Middle frontal gyrus (tissue), 1 donor: ENCODE measurements around the gene LCP1.
A peak's percentile ranks its signal among the peaks of the same experiment; 100 is the strongest.

Experiments
- DNase-seq: peaks from one replicate; pipeline ENCODE4 v3.0.0-alpha.2; 2015; ENCODE audit warnings: low spot score; ENCODE audit errors: extremely low spot score

The LCP1 gene

GRCh38 chr13:46129955-46130618 is 51.9 kb downstream of the LCP1 start:
- DNase-seq = no peak

- DNase-seq = no peak
Observed at GRCh38 chr13:46129124-46129523, 52.9 kb downstream of the LCP1 start.

- DNase-seq = no peak
Observed at GRCh38 chr13:46127358-46128023, 54.5 kb downstream of the LCP1 start.

- peak; percentile 80 for DNase-seq
Observed at GRCh38 chr13:46126552-46127357, 55.2 kb downstream of the LCP1 start.

- DNase-seq = no peak
Observed at GRCh38 chr13:46126056-46126455, 55.9 kb downstream of the LCP1 start.

GRCh38 chr13:46124967-46125933 is 56.7 kb downstream of the LCP1 start:
- DNase-seq = no peak

GRCh38 chr13:46124531-46124966 is 57.4 kb downstream of the LCP1 start:
- no peak for DNase-seq

- DNase-seq = no peak
Observed at GRCh38 chr13:46122304-46122703, 59.7 kb downstream of the LCP1 start.

- no peak for DNase-seq
Observed at GRCh38 chr13:46121597-46122163, 60.3 kb downstream of the LCP1 start.

- DNase-seq = no peak
Observed at GRCh38 chr13:46121033-46121432, 60.9 kb downstream of the LCP1 start.

GRCh38 chr13:46119883-46120614 is 61.9 kb downstream of the LCP1 start:
- DNase-seq = no peak

- no peak for DNase-seq
Observed at GRCh38 chr13:46116653-46117502, 65.1 kb downstream of the LCP1 start.

GRCh38 chr13:46114613-46115012 is 67.4 kb downstream of the LCP1 start:
- no peak for DNase-seq

GRCh38 chr13:46113596-46113995 is 68.4 kb downstream of the LCP1 start:
- DNase-seq = no peak

GRCh38 chr13:46111151-46111550 is 70.8 kb downstream of the LCP1 start:
- no peak for DNase-seq

GRCh38 chr13:46109451-46109850 is 72.5 kb downstream of the LCP1 start:
- DNase-seq = no peak

GRCh38 chr13:46106839-46107371 is 75.1 kb downstream of the LCP1 start:
- DNase-seq = no peak

GRCh38 chr13:46104868-46105267 is 77.1 kb downstream of the LCP1 start, which contains the start of gene CPB2:
Gene CPB2 (minus strand): TSS chr13:46105033. CDS start chr13:46105009, 24 bp downstream.
- no peak for DNase-seq

GRCh38 chr13:46103037-46103436 is 78.9 kb downstream of the LCP1 start:
- DNase-seq = no peak
